Measurements from ENCODE around the gene ULK4.
A peak's percentile ranks its signal among the peaks of the same experiment; 100 is the strongest.

The ULK4 gene

DNA sequence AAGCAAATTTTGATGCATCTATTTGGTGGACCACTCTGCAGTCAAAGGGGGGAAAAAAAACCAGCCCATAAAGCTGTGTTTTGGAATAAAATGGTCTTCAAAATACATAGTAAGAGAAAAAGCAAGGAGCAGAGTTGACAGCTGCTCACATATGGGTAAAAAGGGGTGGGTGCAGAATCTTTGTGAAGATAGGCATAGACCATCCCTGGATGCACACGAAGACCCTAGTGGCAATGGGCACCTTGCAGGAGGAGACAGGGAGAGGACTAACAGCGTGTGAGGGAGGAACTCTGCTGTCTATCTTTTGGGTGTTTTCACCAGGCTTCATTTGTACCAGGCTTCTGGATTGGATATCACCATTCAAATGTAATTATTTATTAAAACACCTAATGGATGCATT is 718.7 kb downstream of the ULK4 start:
- no peak for DNase-seq

GRCh38 chr3:41241800-41242571 is 719.9 kb downstream of the ULK4 start:
- no peak for DNase-seq

- DNase-seq: no peak
Observed at GRCh38 chr3:41241161-41241560, 720.7 kb downstream of the ULK4 start.

DNA sequence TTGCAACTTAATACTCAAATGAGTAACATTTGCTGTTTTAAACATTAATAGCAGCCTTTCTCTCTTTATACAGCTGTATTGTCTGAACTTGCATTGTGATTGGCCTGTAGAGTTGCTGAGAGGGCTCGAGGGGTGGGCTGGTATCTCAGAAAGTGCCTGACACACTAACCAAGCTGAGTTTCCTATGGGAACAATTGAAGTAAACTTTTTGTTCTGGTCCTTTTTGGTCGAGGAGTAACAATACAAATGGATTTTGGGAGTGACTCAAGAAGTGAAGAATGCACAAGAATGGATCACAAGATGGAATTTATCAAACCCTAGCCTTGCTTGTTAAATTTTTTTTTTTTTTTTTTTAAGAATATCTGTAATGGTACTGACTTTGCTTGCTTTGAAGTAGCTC is 722.3 kb downstream of the ULK4 start:
- DNase-seq: no peak

DNA sequence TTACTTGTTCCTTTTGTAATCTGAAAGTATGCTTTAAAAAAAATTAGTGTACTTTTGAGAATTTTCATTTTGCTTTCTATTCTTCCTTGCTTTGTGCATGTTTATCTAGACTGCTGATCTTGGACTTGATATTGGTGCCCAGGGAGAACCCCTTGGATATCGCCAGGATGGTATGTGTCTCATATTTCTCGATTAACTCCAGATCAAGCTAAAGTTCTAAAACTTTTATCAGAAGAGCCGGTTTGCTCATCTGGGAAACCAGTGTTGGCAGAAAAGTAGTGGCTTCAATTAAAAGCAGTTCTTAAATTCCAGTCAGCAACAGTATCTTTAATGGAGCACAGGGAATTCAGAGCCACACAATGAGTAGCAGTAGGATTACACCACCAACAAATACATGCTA is 724.0 kb downstream of the ULK4 start:
- DNase-seq: no peak

DNA sequence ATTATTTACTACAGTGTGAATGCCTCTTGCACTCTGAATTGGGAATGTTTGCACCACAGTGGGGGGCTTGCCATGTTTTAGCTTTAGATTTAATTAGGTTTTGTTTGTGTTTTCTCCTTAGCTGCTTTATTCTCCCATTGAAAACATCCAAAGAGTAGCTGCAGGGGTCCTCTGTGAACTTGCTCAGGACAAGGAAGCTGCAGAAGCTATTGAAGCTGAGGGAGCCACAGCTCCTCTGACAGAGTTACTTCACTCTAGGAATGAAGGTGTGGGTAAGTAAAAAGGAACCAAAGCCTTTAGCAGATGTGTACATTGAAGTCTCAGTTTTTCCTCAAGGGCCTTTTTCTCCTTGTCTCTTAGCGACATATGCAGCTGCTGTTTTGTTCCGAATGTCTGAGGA is 725.7 kb downstream of the ULK4 start:
- DNase-seq: no peak

DNA sequence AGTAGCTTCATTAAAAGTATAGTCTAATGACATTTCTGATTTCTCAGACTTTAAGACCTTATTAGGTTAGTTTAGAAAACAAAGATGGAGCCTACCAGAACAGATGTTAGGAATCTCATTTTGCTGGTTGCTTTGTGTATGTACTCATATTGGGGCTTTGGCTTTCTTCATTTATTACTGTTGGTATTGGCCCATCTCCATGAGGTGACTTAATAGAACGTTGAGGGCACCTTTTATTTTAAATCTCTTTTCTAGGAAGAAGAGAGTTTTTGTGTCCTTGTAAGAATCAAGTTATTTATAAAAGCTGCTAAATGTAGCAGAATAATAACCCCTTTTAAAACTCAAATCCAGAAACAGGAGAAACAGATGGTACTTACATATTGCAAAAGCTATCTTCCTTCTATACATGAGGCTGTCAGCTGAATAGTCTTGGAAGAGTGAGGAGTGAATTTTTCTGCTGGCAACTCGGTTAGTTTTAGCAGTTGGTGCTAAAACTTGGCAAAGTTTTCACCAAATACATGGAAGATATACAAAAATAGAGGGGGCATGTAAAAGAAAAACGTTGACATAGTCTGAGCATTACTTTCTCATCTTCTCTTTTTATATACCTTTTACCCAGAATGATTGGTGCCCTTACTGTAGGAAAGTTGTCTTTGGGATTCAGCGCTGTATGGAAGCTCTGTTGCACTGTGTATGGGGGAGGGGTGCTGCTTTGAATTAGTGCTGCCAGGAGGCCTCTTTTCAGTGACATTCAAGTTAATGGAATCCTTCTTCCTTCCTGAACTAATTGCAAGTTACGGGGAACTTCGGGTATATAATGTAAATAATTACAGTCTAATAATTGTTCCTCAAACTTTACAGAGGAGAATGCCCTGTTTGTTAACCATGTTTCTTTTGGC is 726.8 kb downstream of the ULK4 start:
- no peak for DNase-seq

GRCh38 chr3:41224120-41224806 is 737.6 kb downstream of the ULK4 start:
- no peak for DNase-seq

GRCh38 chr3:41223691-41224090 is 738.2 kb downstream of the ULK4 start:
- no peak for DNase-seq

- DNase-seq: peak in 1 of 2 donors; percentile 15
Observed at GRCh38 chr3:41223078-41223477, 738.8 kb downstream of the ULK4 start.

DNA sequence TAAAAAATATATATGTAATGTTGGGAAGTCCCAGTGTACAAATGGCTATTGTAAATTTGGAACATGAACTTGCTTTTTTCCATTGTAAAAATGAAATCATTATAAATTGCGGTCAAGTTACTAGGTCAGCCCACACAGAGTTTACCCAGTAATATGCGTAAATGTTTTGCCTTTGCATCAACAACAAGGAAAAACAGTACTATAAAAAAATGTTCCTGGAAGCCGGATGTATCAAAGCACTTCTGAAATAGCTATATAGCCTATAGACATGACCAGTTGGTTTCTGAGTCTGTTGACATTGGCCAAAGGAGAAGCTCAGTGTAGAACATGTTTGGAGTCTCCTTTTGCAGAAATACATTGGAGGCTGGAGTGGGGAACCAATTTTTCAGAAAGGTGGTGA is 739.4 kb downstream of the ULK4 start:
- no peak for DNase-seq

DNA sequence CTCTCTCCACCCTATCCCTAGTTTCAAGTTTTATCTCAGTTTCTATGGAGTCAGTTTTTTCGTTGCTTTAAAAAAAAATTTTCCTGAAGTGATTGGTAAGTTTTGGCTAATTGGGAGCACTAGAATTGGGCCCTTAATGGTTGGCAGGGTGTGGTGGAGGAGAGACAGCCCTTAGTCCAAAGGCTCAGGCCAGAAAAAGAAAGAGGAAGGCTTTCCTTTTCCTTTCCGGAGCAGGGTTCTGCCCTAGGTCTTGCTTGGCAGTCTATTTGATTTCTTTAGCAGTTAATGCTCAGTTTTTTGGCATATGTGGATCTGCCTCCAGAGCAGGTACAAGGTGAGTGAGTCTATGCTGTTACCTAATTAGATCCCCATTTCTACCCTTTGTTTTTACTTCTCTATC is 739.9 kb downstream of the ULK4 start:
- no peak for DNase-seq

DNA sequence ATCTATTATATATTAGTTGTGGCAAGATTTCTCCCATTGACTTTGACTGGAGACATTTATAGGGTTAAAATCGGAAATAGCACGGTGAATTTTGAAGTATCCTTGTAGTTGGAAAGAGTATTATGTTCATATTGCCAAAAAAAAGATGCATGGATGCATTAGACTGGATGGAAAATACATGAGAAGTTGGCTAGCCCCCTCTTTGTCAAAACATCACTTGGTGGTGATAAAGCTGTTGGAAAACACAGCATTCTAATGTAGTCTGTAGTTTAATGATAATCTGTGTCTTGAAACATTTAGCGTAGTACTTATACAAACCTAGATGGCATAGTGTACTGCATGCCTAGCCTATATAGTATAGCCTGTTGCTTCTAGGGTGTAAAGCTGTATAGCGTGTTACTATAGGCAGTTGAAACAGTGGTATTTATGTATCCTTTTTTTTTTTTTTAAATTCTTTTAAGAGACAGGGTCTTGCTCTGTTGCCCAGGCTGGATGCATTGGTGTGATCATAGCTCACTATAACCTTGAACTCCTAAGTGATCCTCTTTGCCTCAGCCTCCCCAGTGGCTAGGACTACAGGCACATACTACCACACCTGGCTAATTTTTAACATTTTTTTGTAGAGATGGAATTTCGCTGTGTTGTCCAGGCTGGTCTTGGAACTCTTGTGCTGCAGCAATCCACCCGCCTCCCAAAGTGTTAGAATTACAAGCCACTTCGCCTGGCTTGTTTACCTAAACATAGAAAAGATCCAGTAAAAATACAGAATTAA is 740.8 kb downstream of the ULK4 start:
- DNase-seq: no peak

DNA sequence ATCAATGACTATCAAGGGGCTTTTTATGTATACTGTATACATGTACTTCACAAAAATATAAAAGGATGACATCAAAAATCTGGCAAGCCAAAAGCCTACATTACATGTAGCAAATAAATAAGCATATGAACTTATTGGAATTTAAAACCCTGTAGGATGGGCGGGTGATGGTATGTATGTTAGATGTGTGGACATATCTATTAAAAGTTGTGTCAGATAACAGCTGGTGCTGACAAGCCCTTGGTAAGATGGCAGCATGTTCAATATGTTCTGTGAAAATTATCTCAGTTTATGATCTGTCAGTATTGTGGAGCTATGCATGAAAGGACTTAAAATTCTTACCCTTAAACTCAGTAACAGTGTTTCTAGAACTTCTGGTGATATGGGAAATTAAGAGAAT is 742.5 kb downstream of the ULK4 start:
- DNase-seq: no peak

DNA sequence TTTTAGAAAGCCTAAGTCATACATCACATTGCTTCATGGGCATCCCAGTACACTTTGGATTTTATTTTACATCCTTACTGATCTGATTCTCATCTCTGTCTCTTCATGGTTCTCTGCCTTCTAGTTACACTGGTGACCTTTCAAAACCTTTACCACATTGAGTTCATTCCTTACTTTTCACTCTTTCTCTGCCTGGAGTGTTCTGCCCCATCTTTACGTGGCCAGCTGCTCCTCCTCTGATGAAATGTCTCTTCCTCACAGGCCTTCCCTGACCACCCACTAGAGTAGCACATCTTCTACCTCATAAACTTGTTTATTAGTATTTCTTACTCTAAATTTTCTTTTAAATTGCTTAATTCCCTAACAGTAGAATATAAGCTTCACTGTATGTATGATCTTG is 744.9 kb downstream of the ULK4 start:
- no peak for DNase-seq

- DNase-seq: no peak
Observed at GRCh38 chr3:41216422-41216821, 745.5 kb downstream of the ULK4 start.

- DNase-seq: no peak
Observed at GRCh38 chr3:41213588-41213987, 748.3 kb downstream of the ULK4 start.

GRCh38 chr3:41212088-41212487 is 749.8 kb downstream of the ULK4 start:
- DNase-seq: no peak

DNA sequence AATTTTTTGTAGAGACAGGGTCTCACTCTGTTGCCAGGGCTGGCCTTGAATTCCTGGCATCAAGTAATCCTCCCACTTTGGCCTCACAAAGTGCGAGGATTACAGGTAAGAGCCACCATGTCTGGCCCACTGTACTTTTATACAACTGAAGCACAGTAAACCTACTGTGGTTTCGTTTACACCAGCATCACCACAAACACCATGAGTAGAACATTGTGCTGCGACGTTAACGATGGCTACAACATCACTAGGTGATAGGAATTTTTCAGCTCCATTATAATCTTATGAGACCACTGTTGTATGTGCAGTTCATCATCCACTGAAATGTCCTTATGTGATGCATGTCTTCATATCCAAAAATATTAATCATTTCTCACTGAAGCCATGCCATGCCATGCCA is 750.9 kb downstream of the ULK4 start:
- DNase-seq: no peak

DNA sequence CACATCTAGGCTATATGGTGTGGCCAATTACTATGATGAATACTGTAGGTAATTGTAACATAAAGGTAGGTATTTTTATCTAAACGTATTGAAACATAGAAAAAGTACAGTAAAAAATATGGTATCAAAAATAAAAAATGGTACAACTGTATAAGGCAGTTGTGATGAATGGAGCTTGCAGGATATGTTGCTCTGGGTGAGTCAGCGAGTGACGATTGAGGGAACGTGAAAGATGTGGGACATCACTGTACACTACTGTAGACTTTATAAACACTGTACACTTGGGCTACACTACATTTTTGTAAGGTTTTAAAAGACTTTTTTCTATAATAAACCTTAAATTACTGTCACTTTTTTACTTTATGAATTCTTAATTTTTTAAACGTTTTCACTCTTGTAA is 752.3 kb downstream of the ULK4 start:
- no peak for DNase-seq

GRCh38 chr3:41208507-41209220 is 753.2 kb downstream of the ULK4 start:
- no peak for DNase-seq

GRCh38 chr3:41207355-41207754 is 754.5 kb downstream of the ULK4 start:
- peak in 1 of 2 donors; percentile 6 for DNase-seq
